ENCODE measurements around the gene CDYL.

Gene CDYL

GRCh38 chr6:4743926-4744325, 32.3 kb upstream of the CDYL start:
- Histone ChIP-seq H3K27me3 (ENCODE audit: insufficient read depth, low read length) (no peaks in the 10 kb centered on the region; the same call in 1 of the 2 replicates), H3K9me3 (ENCODE audit: insufficient read depth, low read depth, low read length) (no peaks in the 10 kb centered on the region), H3K36me3 (ENCODE audit: insufficient read depth, low read length) (no peaks in the 10 kb centered on the region), H3K9ac (ENCODE audit: low read depth, low read length) (no peak overlapping the region), H3K4me1 (ENCODE audit: insufficient read depth, low read length) (no peaks in the 10 kb centered on the region), H3K27ac (ENCODE audit: low read depth, low read length) (no peak overlapping the region), H3K4me3 (ENCODE audit: low read length) (no peak overlapping the region)
- WGBS = 94% methylated on average over 5 of the region's 5 CpGs

GRCh38 chr6:4747588-4747987, 28.6 kb upstream of the CDYL start:
- Histone ChIP-seq H3K9ac (ENCODE audit: low read depth, low read length) (no peak overlapping the region), H3K4me1 (ENCODE audit: insufficient read depth, low read length) (peaks cover 7% of the 10 kb centered on the region; the same call in 1 of the 2 replicates), H3K36me3 (ENCODE audit: insufficient read depth, low read length) (no peaks in the 10 kb centered on the region), H3K9me3 (ENCODE audit: insufficient read depth, low read depth, low read length) (no peaks in the 10 kb centered on the region), H3K27me3 (ENCODE audit: insufficient read depth, low read length) (peaks cover 6% of the 10 kb centered on the region), H3K27ac (ENCODE audit: low read depth, low read length) (no peak overlapping the region), H3K4me3 (ENCODE audit: low read length) (no peak overlapping the region)
- 99% methylated on average over 2 of the region's 2 CpGs for WGBS

- H3K36me3 ChIP-seq (ENCODE audit: insufficient read depth, low read length) = no peaks in the 10 kb centered on the region
- H3K9ac ChIP-seq (ENCODE audit: low read depth, low read length) = no peak overlapping the region
- 63% methylated on average over 7 of the region's 7 CpGs for WGBS
Observed at GRCh38 chr6:4751823-4752464, 24.3 kb upstream of the CDYL start.

GRCh38 chr6:4756247-4756646, 20.0 kb upstream of the CDYL start:
- Histone ChIP-seq H3K4me3 (ENCODE audit: low read length) (no peak overlapping the region), H3K36me3 (ENCODE audit: insufficient read depth, low read length) (no peaks in the 10 kb centered on the region), H3K9me3 (ENCODE audit: insufficient read depth, low read depth, low read length) (no peaks in the 10 kb centered on the region), H3K27ac (ENCODE audit: low read depth, low read length) (no peak overlapping the region), H3K27me3 (ENCODE audit: insufficient read depth, low read length) (peaks cover 24% of the 10 kb centered on the region), H3K9ac (ENCODE audit: low read depth, low read length) (no peak overlapping the region), H3K4me1 (ENCODE audit: insufficient read depth, low read length) (peaks cover 7% of the 10 kb centered on the region)
- WGBS = 92% methylated on average over 2 of the region's 2 CpGs

More at GRCh38 chr6:4751823-4752464, 24.3 kb upstream of the CDYL start:
- Histone ChIP-seq H3K27me3 (ENCODE audit: insufficient read depth, low read length) (peaks cover 26% of the 10 kb centered on the region), H3K4me3 (ENCODE audit: low read length) (no peak overlapping the region), H3K27ac (ENCODE audit: low read depth, low read length) (no peak overlapping the region), H3K9me3 (ENCODE audit: insufficient read depth, low read depth, low read length) (no peaks in the 10 kb centered on the region), H3K4me1 (ENCODE audit: insufficient read depth, low read length) (peaks cover 7% of the 10 kb centered on the region; the same call in 1 of the 2 replicates)

- H3K27ac ChIP-seq (ENCODE audit: low read depth, low read length) = no peak overlapping the region
- H3K9ac ChIP-seq (ENCODE audit: low read depth, low read length) = no peak overlapping the region
- H3K4me3 ChIP-seq (ENCODE audit: low read length) = no peak overlapping the region
- H3K36me3 ChIP-seq (ENCODE audit: insufficient read depth, low read length) = no peaks in the 10 kb centered on the region
- no peaks in the 10 kb centered on the region; the same call in 1 of the 2 replicates for H3K27me3 ChIP-seq (ENCODE audit: insufficient read depth, low read length)
- 90% methylated on average over 1 of the region's 1 CpG for WGBS
- H3K4me1 ChIP-seq (ENCODE audit: insufficient read depth, low read length) = no peaks in the 10 kb centered on the region; the same call in 1 of the 2 replicates
- peaks cover 21% of the 10 kb centered on the region for H3K9me3 ChIP-seq (ENCODE audit: insufficient read depth, low read depth, low read length)
Observed at GRCh38 chr6:4759997-4760396, 16.2 kb upstream of the CDYL start.

GRCh38 chr6:4760773-4761172, 15.4 kb upstream of the CDYL start:
- peaks cover 21% of the 10 kb centered on the region for H3K9me3 ChIP-seq (ENCODE audit: insufficient read depth, low read depth, low read length)
- no peaks in the 10 kb centered on the region; the same call in 1 of the 2 replicates for H3K4me1 ChIP-seq (ENCODE audit: insufficient read depth, low read length)
- WGBS = 67% methylated on average over 1 of the region's 3 CpGs
- H3K27ac ChIP-seq (ENCODE audit: low read depth, low read length) = no peak overlapping the region
- no peak overlapping the region for H3K4me3 ChIP-seq (ENCODE audit: low read length)
- no peaks in the 10 kb centered on the region for H3K36me3 ChIP-seq (ENCODE audit: insufficient read depth, low read length)
- H3K9ac ChIP-seq (ENCODE audit: low read depth, low read length) = no peak overlapping the region
- no peaks in the 10 kb centered on the region; the same call in 1 of the 2 replicates for H3K27me3 ChIP-seq (ENCODE audit: insufficient read depth, low read length)

GRCh38 chr6:4762294-4762693, 13.9 kb upstream of the CDYL start:
- Histone ChIP-seq H3K27me3 (ENCODE audit: insufficient read depth, low read length) (no peaks in the 10 kb centered on the region), H3K4me1 (ENCODE audit: insufficient read depth, low read length) (no peaks in the 10 kb centered on the region; the same call in 1 of the 2 replicates), H3K4me3 (ENCODE audit: low read length) (no peak overlapping the region), H3K9me3 (ENCODE audit: insufficient read depth, low read depth, low read length) (peaks cover 21% of the 10 kb centered on the region), H3K27ac (ENCODE audit: low read depth, low read length) (no peak overlapping the region), H3K36me3 (ENCODE audit: insufficient read depth, low read length) (no peaks in the 10 kb centered on the region), H3K9ac (ENCODE audit: low read depth, low read length) (no peak overlapping the region)

GRCh38 chr6:4763921-4764320, 12.3 kb upstream of the CDYL start:
- no peaks in the 10 kb centered on the region; the same call in 1 of the 2 replicates for H3K4me1 ChIP-seq (ENCODE audit: insufficient read depth, low read length)
- H3K27me3 ChIP-seq (ENCODE audit: insufficient read depth, low read length) = no peaks in the 10 kb centered on the region
- no peaks in the 10 kb centered on the region for H3K36me3 ChIP-seq (ENCODE audit: insufficient read depth, low read length)
- peaks cover 21% of the 10 kb centered on the region for H3K9me3 ChIP-seq (ENCODE audit: insufficient read depth, low read depth, low read length)
- no peak overlapping the region for H3K27ac ChIP-seq (ENCODE audit: low read depth, low read length)
- no peak overlapping the region for H3K9ac ChIP-seq (ENCODE audit: low read depth, low read length)
- no peak overlapping the region for H3K4me3 ChIP-seq (ENCODE audit: low read length)
- no CpG with 5 or more reads among the region's 1 CpG for WGBS

GRCh38 chr6:4768815-4769214, 7.4 kb upstream of the CDYL start:
- Histone ChIP-seq H3K4me1 (ENCODE audit: insufficient read depth, low read length) (peaks cover 10% of the 10 kb centered on the region), H3K9me3 (ENCODE audit: insufficient read depth, low read depth, low read length) (no peaks in the 10 kb centered on the region), H3K36me3 (ENCODE audit: insufficient read depth, low read length) (no peaks in the 10 kb centered on the region), H3K9ac (ENCODE audit: low read depth, low read length) (no peak overlapping the region), H3K27ac (ENCODE audit: low read depth, low read length) (no peak overlapping the region), H3K4me3 (ENCODE audit: low read length) (no peak overlapping the region), H3K27me3 (ENCODE audit: insufficient read depth, low read length) (0 out of 2 replicates have a peak, but pooled peaks cover 3% of the 10 kb centered on the region)
- 93% methylated on average over 7 of the region's 7 CpGs for WGBS

GRCh38 chr6:4772750-4773149, 3.5 kb upstream of the CDYL start:
- WGBS = 2% methylated on average over 4 of the region's 5 CpGs
- Histone ChIP-seq H3K9me3 (ENCODE audit: insufficient read depth, low read depth, low read length) (0 out of 2 replicates have a peak, but pooled peaks cover under 1% of the 10 kb centered on the region), H3K27ac (ENCODE audit: low read depth, low read length) (peak overlapping the region; percentile 90), H3K9ac (ENCODE audit: low read depth, low read length) (peak overlapping the region; percentile 86), H3K27me3 (ENCODE audit: insufficient read depth, low read length) (peaks cover 17% of the 10 kb centered on the region), H3K36me3 (ENCODE audit: insufficient read depth, low read length) (no peaks in the 10 kb centered on the region), H3K4me3 (ENCODE audit: low read length) (peak overlapping the region; percentile 89), H3K4me1 (ENCODE audit: insufficient read depth, low read length) (peaks cover 16% of the 10 kb centered on the region)

- Histone ChIP-seq H3K4me3 (ENCODE audit: low read length) (peak overlapping the region; percentile 89), H3K9me3 (ENCODE audit: insufficient read depth, low read depth, low read length) (peaks cover 4% of the 10 kb centered on the region; the same call in 1 of the 2 replicates), H3K27ac (ENCODE audit: low read depth, low read length) (peak overlapping the region; percentile 90), H3K4me1 (ENCODE audit: insufficient read depth, low read length) (peaks cover 18% of the 10 kb centered on the region), H3K27me3 (ENCODE audit: insufficient read depth, low read length) (peaks cover 21% of the 10 kb centered on the region), H3K9ac (ENCODE audit: low read depth, low read length) (peak overlapping the region; percentile 86), H3K36me3 (ENCODE audit: insufficient read depth, low read length) (no peaks in the 10 kb centered on the region)
- WGBS = 2% methylated on average over 4 of the region's 7 CpGs
Observed at GRCh38 chr6:4773181-4773580, 3.0 kb upstream of the CDYL start.

All from HUES64 (cell line).